HG03139 (cell line): Measurements from ENCODE around the gene SREK1.
"Not testable (repeated sequence)": the region's sequence is repeated elsewhere in the genome, so short reads cannot be mapped to it uniquely, and the experiment has no call there.

Experiments used
- ATAC-seq: cut with Tn5 transposase; IDR thresholded peaks from one replicate; pipeline ENCODE4 v1.9.1; 2021; ENCODE audit not compliant: unreplicated experiment

Gene SREK1

DNA sequence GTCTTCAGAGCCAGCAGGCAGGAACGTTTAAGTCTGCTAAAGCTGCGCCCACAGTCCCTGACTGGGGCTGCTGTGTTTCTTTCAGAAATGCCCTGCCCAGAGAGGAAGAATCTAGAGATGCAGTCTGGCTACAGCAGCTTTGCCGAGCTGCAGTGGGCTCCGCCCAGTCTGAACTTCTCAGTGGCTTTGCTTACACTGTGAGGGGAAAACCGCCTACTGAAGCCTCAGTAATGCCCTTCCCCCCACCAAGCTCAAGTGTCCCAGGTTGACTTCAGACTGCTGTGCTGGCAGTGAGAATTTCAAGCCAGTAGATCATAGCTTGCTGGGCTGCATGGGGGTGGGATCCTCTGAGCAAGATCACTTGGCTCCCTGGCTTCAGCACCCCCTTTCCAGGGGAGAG lies 78.4 kb downstream of the SREK1 start:
- no peak for ATAC-seq

DNA sequence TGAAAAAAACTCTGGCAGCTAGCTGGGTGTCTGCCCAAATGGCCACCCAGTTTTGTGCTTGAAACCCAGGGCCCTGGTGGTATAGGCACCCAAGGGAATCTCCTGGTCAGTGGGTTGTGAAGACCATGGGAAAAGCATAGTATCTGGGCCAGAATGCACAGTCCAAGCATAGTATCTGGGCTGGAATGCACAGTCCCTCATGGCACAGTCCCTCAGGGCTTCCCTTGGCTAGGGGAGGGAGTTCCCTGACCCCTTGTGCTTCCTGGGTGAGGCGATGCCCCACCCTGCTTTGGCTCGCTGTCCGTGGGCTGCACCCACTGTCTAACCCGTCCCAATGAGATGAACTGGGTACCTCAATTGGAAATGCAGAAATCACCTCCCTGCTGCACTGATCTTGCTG lies 78.8 kb downstream of the SREK1 start:
- not testable (repeated sequence) for ATAC-seq

- no peak for ATAC-seq
These were observed 79.5 kb downstream of the SREK1 start for GRCh38 chr5:66223637-66224036.

DNA sequence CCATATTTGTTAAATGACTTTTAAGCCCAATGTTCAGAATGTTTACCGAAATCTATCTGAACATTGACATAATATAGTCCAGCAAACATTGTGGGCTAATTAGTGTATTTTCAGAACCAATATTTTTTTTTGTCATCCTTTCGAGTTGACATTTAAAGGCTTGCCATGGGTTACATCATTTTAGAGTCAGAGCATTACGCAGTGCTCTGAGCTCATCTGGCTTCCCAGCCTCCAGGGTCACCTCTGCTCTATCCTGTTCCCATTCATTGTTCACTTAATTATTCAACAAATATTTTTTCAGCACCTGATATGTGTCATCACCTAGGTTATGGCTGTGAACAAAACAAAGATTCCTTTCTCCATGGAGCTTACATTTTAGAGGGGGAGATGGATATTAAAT lies 80.2 kb downstream of the SREK1 start:
- ATAC-seq, result no peak

- ATAC-seq, result no peak
These were observed 80.9 kb downstream of the SREK1 start for GRCh38 chr5:66224773-66225553.

DNA sequence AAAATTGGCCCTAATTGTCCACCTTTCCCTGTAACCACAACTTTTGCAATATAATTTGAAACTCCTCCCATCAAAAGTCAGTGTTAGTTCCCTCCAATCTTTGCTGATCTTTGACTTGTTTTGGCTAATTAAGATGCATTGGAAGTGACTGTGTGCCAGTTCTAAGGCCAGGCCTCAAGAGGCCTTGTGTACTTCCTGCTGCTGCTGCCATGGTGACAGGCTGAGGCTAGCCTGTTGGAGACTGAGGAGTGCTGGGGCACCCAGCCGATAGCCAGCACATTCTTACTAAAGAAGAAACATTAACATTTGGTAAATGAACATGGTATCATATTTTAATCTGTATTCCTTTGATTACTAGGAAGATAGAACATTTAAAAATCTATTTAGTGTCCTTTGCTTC lies 86.5 kb downstream of the SREK1 start:
- no peak for ATAC-seq

DNA sequence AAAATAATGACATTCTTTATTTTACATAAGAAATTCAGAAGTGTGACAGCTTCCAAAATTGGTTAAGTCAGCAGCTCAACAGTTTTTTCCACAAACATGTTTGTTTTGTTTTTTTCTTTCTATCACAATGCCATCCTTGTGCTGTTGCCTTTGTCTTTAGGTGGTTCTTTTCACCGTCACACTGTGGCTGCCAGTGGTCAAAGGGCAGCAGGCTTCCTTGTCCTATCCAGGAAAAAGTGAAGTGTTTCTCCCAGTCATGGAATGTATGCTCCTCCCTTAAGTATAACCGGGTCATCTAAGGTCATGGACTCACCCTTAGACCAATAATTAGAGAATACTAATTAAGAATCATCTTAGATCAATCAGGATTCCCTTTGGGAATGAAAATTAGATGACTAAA lies 87.4 kb downstream of the SREK1 start:
- ATAC-seq, result no peak

GRCh38 chr5:66232275-66232674 lies 88.2 kb downstream of the SREK1 start:
- ATAC-seq, result no peak

- ATAC-seq, result no peak
These were observed 88.8 kb downstream of the SREK1 start for GRCh38 chr5:66232706-66233445.
